ENCODE data around the gene POLDIP3. TPM values are rescaled to one million over a fixed set of nuclear protein-coding genes. Genes with fewer than 3 reads are reported as not detected.

POLDIP3 gene
- total RNA-seq, 1 experiment from 2014 or later: 67.6 TPM

- no peaks in the 10 kb centered on the region for H3K9me2 ChIP-seq (ENCODE audit: insufficient read depth)
- H3K27me3 ChIP-seq (ENCODE audit: insufficient read depth, low read length): no peaks in the 10 kb centered on the region
- intact Hi-C loops (cut with micrococcal nuclease): loop anchor here (10.0 kb wide), 1 partner anchor 228 kb away; no protein-coding TSS in a partner anchor
- peaks cover 2 to 18% of the 10 kb centered on the region in 2 experiments; a peak in 2 of 4 replicates for H3K36me3 ChIP-seq (ENCODE audit: control insufficient read depth in 1 of 2, insufficient read depth in 2 of 2, low read length in 2 of 2)
- H3K9ac ChIP-seq (ENCODE audit: low read length): peak overlapping the region; percentile 61
- no peak overlapping the region for H2AFZ ChIP-seq (ENCODE audit: low read depth, low read length, poor library complexity, severe bottlenecking)
- RAD21 ChIA-PET (ENCODE audit: low non-redundant PET in 1 of 2, low total read pairs in 2 of 2, uncharacterized antibody in 2 of 2, unreplicated experiment in 2 of 2): no interaction called here
- POLR2A ChIA-PET: interaction anchor here (2.8 to 3.1 kb wide), 2 partner anchors 13 to 21 kb away, joined by 17 to 20 read pairs; partner anchors contain the start of genes CYB5R3 and POLDIP3
- H3K27ac ChIP-seq (ENCODE audit: low read depth, low read length): peak overlapping the region; percentile 90
- H3K4me2 ChIP-seq (ENCODE audit: low read length): peak overlapping the region; percentile 77
- TF ChIP-seq ELF1 (IDR thresholded peaks at IDR 0.05; ENCODE audit: borderline replicate concordance, low read depth) (no peak), EGR1 (IDR thresholded peaks at IDR 0.05; ENCODE audit: low read depth) (no peak), YY1 (IDR thresholded peaks at IDR 0.05; ENCODE audit: extremely low read depth, insufficient replicate concordance, low read depth, low read length) (no peak), CTCF (IDR thresholded peaks at IDR 0.05 in 2 of 3, conservative IDR thresholded peaks at IDR 0.05 in 1 of 3; ENCODE audit: borderline replicate concordance in 1 of 3, insufficient read depth in 1 of 3, low read depth in 2 of 3, low read length in 2 of 3) (no peak), EZH2 (IDR thresholded peaks at IDR 0.05) (no peak), EZH2phosphoT487 (IDR thresholded peaks at IDR 0.05; ENCODE audit: borderline replicate concordance) (no peak), ZNF274 (IDR thresholded peaks at IDR 0.05; ENCODE audit: low read depth, low read length) (no peak), JUND (IDR thresholded peaks at IDR 0.05) (no peak), ZBTB33 (IDR thresholded peaks at IDR 0.05; ENCODE audit: extremely low read depth, insufficient replicate concordance, low read length) (no peak), TCF7L2 (IDR thresholded peaks at IDR 0.05; ENCODE audit: borderline replicate concordance, extremely low read depth, insufficient read depth, insufficient read length) (no peak), SRF (IDR thresholded peaks at IDR 0.05; ENCODE audit: low read depth) (no peak), SP1 (IDR thresholded peaks at IDR 0.05; ENCODE audit: low read depth) (no peak), CBX3 (IDR thresholded peaks at IDR 0.05; ENCODE audit: low read depth) (no peak), POLR2AphosphoS5 (IDR thresholded peaks at IDR 0.05; ENCODE audit: low read depth, low read length) (no peak), POLR2A (IDR thresholded peaks at IDR 0.05; ENCODE audit: borderline replicate concordance, extremely low read depth, insufficient read depth, insufficient read length) (no peak), RAD21 (IDR thresholded peaks at IDR 0.05; ENCODE audit: low read depth) (no peak), ATF3 (IDR thresholded peaks at IDR 0.05) (no peak), CEBPB (IDR thresholded peaks at IDR 0.05; ENCODE audit: low read depth) (no peak)
- DNase-seq (ENCODE audit: low read depth, low spot score) (no peak), ATAC-seq (no peak)
- no peaks in the 10 kb centered on the region for H4K20me1 ChIP-seq (ENCODE audit: insufficient read depth)
- H3K4me1 ChIP-seq (ENCODE audit: control insufficient read depth in 1 of 2, insufficient read depth in 2 of 2, low read length in 2 of 2): peaks cover 14 to 52% of the 10 kb centered on the region in 2 experiments
- peaks cover 42% of the 10 kb centered on the region for H3K79me2 ChIP-seq (ENCODE audit: insufficient read depth, low read length)
- CTCF ChIA-PET: no interaction called here
- no TSS peak for BruUV-seq (replicated peaks)
- H3K4me3 ChIP-seq (replicated peaks in 1 of 2; ENCODE audit: low read depth in 1 of 2, low read length in 2 of 2): no peak overlapping the region
- no peaks in the 10 kb centered on the region for H3K9me3 ChIP-seq (ENCODE audit: control insufficient read depth in 1 of 2, insufficient read depth in 1 of 2, low read depth in 1 of 2, low read length in 2 of 2)
Observed at GRCh38 chr22:42636506-42636905, 21.8 kb upstream of the POLDIP3 start.
